Measurements from ENCODE around the gene TBC1D32. TPM values are rescaled to one million over a fixed set of nuclear protein-coding genes. Genes with fewer than 3 reads are reported as not detected.

TBC1D32 gene
- total RNA-seq, 1 donor from 2014 or later = 2.1 TPM

GRCh38 chr6:121365536-121366521 is 31.5 kb upstream of the TBC1D32 start:
- no peak overlapping the region for H3K27ac ChIP-seq
- H3K36me3 ChIP-seq = no peaks in the 10 kb centered on the region
- DNase-seq (ENCODE audit: low spot score in 2 of 2) = no peak
- H3K27me3 ChIP-seq = no peaks in the 10 kb centered on the region
- no peaks in the 10 kb centered on the region for H3K9me3 ChIP-seq
- no peak overlapping the region for H3K4me3 ChIP-seq
- TF ChIP-seq, protein P1, sequence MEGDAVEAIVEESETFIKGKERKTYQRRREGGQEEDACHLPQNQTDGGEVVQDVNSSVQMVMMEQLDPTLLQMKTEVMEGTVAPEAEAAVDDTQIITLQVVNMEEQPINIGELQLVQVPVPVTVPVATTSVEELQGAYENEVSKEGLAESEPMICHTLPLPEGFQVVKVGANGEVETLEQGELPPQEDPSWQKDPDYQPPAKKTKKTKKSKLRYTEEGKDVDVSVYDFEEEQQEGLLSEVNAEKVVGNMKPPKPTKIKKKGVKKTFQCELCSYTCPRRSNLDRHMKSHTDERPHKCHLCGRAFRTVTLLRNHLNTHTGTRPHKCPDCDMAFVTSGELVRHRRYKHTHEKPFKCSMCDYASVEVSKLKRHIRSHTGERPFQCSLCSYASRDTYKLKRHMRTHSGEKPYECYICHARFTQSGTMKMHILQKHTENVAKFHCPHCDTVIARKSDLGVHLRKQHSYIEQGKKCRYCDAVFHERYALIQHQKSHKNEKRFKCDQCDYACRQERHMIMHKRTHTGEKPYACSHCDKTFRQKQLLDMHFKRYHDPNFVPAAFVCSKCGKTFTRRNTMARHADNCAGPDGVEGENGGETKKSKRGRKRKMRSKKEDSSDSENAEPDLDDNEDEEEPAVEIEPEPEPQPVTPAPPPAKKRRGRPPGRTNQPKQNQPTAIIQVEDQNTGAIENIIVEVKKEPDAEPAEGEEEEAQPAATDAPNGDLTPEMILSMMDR (IDR thresholded peaks at IDR 0.05) = no peak
- intact Hi-C loops (cut with DNase I) = no loop called here
- H3K4me1 ChIP-seq = no peaks in the 10 kb centered on the region

DNA sequence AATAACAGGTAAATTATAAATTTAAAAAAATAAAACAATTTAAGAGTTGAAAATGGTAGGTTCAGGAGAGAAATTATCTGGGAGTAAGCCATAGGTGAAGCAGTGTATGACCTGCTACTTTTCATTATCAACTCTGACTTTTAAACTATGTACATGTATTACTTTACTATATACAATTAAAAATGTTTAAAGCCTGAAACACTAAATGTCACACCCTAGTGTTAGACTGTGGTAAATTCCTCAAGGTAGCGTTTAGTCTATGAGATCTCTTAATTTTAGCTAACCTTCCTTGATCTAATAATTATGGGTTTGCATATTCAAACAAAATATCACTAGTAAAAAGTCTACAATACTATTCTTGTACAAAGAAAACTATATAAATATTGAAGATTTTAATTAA is 22.3 kb upstream of the TBC1D32 start:
- no peak for DNase-seq (ENCODE audit: low spot score in 2 of 2)
- Histone ChIP-seq H3K27me3 (no peaks in the 10 kb centered on the region), H3K4me1 (no peaks in the 10 kb centered on the region), H3K36me3 (no peaks in the 10 kb centered on the region), H3K4me3 (no peak overlapping the region), H3K27ac (no peak overlapping the region), H3K9me3 (no peaks in the 10 kb centered on the region)
- TF ChIP-seq, protein P1 (IDR thresholded peaks at IDR 0.05) = no peak
- intact Hi-C loops (cut with DNase I) = no loop called here

DNA sequence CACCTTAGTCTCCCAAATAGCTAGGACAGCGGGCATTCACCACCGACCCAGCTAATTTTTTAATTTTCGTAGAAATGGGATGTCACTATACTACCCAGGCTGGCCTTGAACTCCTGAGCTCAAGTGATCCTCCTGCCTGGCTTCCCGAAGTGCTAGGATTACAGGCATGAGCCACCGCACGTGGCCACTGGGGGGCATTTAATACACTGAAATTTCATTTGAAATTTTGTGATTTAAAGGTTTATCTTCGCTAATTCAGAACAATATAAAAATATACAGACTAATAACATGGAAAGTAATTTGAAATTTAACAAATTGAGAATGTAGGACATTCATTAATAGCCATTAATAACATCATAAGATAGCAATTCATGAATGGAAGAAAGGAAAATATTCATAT is 20.5 kb upstream of the TBC1D32 start:
- DNase-seq (ENCODE audit: low spot score in 2 of 2) = no peak
- Histone ChIP-seq H3K27ac (no peak overlapping the region), H3K4me1 (no peaks in the 10 kb centered on the region), H3K36me3 (no peaks in the 10 kb centered on the region), H3K4me3 (no peak overlapping the region), H3K9me3 (no peaks in the 10 kb centered on the region), H3K27me3 (no peaks in the 10 kb centered on the region)
- intact Hi-C loops (cut with DNase I) = no loop called here
- TF ChIP-seq, protein P1 (IDR thresholded peaks at IDR 0.05) = peak in 2 of 3 experiments; percentile 10 to 16

GRCh38 chr6:121352941-121353340 is 18.7 kb upstream of the TBC1D32 start:
- Histone ChIP-seq H3K4me1 (no peaks in the 10 kb centered on the region), H3K36me3 (no peaks in the 10 kb centered on the region), H3K9me3 (no peaks in the 10 kb centered on the region), H3K27ac (no peak overlapping the region), H3K27me3 (no peaks in the 10 kb centered on the region), H3K4me3 (no peak overlapping the region)
- DNase-seq (ENCODE audit: low spot score in 2 of 2) = no peak
- intact Hi-C loops (cut with DNase I) = no loop called here
- TF ChIP-seq, protein P1 (IDR thresholded peaks at IDR 0.05) = no peak

DNA sequence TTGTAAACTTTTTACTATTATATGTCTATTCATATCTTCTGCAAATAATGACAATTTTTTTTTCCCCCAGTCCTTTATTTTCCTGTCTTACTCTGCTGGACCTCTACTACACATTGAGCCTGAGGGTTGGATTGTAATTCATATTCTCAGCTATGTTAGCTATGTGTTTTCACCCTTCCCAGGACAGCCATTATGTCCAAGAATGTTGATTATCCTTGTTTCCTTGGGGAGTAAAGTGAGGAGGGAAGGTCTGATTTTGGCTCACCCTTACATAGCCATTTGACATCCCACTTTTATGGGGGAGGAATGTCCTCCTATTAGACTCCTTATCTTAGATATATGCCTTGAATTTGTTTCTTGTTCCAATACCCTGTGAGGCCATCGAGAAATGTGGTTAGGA is 17.6 kb upstream of the TBC1D32 start:
- no peak for DNase-seq (ENCODE audit: low spot score in 2 of 2)
- Histone ChIP-seq H3K27me3 (no peaks in the 10 kb centered on the region), H3K4me3 (no peak overlapping the region), H3K27ac (no peak overlapping the region), H3K4me1 (no peaks in the 10 kb centered on the region), H3K9me3 (no peaks in the 10 kb centered on the region), H3K36me3 (no peaks in the 10 kb centered on the region)
- intact Hi-C loops (cut with DNase I) = no loop called here
- TF ChIP-seq, protein P1 (IDR thresholded peaks at IDR 0.05) = no peak

Data from ascending aorta (tissue), 2 donors.